GM19324 (cell line): Measurements from ENCODE around the gene SERTAD2.

Experiments
- ATAC-seq: cut with Tn5 transposase; IDR thresholded peaks from one replicate; pipeline ENCODE4 v1.9.1; 2021; ENCODE audit warnings: mild to moderate bottlenecking, moderate library complexity; ENCODE audit not compliant: unreplicated experiment, low FRiP score

SERTAD2 gene

DNA sequence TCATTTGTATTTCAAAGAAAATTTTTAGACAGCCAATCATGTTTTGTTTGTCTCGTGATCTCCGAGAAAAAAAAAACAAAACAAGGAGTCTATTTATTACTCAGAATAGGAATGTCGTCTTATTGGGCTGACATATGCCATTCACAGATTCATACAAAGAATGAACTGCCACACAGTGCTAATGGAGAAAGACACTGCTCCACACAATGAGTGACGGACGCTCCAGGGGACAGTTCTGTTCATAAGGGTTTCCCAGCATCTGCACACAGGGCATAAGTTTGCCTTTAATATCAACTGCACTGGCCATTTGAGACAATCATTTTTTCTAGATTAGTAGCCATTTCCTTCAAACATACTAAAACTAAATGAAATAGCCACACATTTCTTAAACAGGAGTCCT lies 3.4 kb downstream of the SERTAD2 start:
- no peak for ATAC-seq

DNA sequence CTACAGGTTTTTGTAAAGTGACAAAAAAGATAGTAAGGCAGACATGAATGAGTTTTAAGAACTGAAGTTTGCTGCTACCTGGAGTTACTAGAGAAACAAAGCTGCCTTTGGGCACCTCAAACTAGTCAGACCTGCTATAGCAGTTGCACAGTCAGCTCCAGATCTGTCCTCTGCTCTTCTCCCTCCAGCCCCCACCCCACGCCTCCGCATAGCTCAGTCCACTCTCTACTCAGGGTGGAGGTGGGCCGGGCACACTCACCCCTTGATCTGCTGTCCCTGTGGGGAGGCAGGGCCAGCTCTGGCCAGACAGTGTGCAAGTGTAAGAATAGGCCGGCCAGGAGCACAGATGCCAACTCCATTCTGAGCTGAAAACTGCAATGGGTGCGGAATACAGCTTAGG lies 4.1 kb downstream of the SERTAD2 start:
- no peak for ATAC-seq

DNA sequence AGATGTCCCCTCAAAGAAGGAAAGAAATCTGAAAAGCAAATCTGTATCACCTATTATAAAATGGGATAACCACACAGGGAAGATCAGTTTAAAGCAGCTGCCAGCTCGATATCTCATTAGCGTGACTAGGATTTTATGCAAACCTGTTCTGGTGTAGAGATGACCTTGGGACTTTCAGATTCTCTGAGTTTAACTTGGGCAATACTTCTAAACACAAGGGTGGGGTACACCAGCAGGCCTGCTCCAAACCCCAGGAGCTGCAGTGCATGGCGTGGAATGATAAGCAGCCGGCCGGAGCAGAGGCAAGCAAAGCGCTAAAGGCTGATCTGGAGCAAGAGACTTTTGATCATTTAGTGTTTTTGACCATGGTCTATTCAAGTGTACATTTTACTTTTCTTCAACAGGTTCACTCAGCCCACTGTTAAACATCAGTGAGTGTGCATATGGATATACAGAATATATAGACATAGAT lies 4.7 kb downstream of the SERTAD2 start:
- no peak for ATAC-seq

DNA sequence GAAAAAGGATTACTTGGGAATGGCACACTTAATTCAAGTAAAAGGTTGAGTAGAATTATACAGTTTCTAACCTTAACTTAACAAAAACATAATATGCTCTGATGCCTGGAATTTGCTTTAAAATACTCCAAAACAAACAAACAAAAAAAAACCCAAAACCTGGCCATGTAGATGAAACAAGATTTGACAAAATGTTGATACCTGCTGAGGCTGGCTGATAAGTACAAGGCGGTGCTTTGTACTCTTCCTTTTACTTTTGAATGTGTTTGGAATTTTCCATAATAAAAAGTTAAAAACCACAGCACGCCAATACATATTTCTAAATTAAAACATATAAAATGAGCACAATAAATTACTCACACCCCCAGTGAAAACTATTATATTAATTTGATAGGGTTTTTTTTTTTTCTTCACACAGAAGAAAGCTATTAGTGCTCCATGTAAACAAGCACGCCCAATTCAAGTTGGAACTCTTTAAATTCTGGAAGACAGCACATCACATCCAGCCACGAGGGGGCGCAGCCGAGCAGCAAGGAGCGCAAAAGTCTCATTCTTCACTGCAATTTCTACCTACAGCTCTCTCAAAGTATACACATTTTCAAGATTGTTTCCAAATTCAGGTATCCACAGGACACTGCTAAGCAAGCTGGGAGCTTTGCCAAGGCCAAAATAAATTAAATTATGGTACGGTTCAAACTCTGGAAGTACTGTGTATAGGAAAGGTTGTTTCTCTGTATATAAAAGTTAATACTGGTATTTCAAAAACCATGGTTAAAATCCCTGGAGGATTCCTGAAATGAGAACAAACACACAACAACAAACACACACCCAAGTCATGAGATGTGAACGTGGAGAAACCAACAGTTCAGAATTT lies 7.5 kb downstream of the SERTAD2 start:
- no peak for ATAC-seq

DNA sequence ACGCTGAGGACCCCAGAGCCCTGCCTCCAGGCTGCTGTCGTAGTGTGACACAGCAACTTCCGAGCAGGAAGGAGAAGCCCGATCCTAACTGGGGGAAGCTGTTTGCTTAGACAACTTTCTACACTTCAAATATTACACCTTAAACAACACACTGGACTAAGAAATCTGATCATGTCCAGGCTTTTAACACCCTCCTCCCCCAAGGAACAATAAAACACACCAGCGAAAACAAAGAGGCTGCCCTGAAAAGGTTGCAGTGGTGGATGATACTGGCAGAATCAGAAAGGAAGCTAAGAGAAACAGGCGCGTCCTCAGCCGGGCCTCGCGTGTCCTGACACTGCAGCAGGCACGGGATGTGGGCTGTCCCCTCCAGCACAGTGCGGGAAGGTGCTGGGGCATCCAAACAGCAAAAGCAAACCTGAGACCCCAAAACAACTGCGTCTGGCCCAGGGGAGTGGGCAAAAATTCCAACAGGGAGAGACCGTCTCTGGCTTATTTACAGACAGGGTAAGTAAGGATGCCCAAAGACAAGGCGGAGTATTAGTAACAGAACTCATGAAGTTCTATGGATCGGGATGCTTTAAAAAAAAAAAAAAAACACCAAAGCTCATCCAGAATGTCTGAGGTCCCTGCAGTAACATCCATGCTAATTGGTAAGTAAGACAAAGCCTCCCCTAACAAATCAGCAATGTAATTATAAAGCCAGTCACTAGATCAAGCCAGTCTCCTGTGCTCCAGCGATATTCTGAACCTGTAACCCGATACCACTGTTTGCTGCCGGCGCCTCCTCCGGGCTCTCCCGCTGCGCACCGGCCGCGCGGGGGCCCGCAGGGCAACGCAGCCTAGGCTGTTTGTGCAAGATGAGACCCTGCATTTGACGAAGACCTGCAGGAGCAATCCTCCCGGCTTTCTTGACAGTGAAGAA lies 9.0 kb downstream of the SERTAD2 start:
- ATAC-seq = peak; percentile 37

DNA sequence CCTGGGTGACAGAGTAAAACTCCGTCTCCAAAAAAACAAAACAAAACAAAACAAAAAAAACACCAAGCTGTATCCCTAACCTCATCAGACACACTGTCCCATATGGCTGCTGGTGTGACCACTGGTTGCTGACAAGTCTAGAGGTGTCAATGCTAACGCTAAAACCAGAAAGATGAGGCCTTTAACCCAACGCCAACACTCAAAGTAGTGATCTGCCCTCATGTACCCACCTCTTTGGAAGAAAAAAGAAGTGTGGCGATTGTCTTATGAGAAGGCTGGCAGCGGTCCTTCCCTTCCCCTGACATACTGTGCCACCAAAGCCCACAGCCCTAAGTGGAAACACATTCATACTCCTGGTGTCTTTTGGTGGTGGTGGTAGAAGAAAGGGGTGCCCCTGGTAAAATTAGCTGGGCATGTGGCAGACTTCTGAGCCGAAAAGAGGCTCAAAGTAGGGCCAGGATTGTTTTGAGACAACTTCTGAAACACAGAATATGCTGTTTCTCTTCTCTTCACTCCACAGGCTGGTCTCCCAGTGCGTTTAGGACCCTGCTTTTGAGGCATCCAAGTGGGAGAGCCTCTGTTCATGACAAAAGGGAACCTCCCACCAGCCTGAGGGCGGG lies 9.8 kb downstream of the SERTAD2 start:
- peak; percentile 4 for ATAC-seq

DNA sequence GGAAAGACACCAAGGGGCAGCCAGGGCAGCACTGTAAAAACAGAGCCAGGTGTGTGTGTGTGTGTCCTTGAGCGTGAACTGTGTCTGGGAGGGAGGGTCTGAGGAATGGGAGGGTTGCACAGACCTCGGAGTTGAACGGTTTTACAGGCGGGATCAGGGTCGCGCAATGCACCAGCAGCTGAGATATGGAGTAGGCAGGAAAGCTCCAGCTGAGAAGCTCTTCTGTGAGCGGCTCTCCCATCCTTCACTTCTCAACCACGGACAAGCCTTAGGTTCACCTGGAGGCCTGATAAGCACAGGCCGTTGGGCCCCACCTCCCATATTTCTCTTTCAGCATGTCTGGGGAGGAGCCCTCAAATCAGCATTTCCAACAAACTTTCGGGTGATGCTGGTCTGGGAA lies 12.1 kb downstream of the SERTAD2 start:
- ATAC-seq = no peak

DNA sequence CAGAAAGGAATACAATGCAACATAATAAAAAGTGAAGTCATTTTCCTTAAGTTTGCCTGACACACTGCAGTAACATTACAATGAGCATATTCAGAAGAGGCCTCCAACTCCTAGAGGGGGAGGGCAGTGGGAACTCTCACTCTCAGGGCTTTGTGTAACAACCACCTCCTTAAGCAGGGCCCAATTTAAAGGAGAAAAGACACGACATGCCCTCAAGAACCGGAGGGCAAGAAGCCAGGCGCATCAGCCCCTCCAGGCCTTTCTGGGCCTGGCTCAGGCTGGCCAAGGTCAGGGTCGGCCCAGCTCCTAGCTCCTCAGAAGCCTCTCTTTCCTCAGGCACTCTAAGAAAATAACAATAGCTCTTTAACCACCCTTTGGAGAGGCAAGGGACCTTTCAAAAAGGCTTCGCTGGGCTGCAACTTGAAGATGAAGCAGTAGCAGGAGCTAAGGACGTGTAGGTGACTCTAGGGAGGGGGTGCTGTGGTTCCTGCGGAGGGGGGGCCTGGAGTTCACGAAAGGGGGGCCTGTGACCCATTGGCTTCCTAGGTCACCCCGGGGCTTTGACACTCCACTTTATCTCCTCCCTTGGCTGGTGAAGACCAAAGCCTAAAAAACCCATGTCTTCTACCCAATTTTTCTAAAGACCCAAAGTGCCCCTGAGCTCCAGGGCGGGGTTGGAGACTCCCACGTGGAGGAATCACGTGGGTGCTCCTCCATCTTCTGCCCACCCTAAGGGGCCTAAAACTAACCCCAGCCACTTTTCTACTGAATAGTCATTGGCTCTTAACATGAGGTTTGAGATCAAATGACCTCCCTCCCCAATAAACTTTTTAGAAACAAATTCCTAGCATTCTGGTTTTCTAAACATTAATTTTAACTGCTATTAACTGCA lies 13.3 kb downstream of the SERTAD2 start:
- ATAC-seq = no peak

DNA sequence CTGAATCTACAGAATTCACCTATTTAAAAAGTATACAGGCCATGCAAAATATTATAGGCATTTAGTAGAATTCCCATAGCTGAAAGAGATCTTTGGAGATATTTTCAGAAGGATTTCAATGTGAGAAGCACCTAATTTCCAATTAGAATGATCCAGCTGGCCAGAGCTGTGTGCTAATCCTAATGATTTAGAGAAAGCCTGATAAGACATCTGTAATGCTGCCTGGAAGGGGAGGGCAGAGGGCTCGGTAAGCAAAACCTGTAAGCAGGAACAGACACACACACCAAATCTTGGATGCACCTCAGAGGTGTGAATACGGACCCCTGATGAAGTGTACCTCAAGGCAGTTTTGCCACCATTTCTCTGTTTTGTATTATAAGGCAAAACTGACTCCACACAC lies 14.0 kb downstream of the SERTAD2 start:
- no peak for ATAC-seq

DNA sequence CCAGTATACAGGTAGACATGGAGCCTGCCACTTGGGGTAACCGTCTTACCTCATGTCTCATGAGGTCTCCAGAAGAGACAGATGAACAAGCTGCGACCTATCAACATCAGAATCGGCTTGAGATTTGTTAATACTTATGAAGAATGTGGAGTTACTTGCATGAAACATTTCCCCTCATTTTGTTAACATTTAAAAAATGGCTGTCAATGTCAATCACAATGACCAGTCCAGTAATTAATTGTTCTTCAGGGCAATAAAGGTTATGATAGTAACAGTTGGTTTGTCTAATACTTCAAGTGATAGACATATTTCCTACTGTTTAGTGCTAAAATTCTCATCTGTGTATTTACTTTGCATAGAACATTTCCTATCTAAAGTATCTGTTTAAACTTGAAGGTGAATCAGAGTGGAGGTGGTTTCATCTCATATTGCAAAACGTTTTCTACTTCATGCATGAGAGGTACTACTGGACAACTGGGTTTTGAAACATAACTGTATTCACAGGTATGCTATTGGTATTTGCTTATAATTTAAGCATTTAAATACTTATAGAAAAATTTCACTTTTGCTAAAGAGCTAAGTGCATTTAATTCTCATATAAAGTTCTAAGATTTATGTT lies 15.1 kb downstream of the SERTAD2 start:
- no peak for ATAC-seq

DNA sequence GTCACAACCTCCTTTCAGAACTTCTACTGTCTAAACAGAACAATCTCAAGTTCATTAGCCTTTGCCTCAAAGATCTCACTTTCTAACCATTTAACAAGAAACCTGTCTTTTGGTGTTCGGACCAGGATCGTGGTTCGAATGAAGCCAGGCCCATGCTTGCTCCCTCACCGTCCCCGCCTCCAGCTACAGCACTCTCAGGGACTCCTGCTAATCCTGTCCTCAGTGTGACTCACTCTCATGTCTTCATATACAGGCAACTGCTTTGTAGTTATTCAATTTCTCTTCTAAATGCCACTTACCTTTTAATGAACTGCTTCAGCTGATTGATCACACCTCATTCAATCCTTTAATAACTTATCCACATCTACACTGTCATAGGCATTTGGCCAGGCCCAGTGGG lies 15.8 kb downstream of the SERTAD2 start:
- no peak for ATAC-seq

DNA sequence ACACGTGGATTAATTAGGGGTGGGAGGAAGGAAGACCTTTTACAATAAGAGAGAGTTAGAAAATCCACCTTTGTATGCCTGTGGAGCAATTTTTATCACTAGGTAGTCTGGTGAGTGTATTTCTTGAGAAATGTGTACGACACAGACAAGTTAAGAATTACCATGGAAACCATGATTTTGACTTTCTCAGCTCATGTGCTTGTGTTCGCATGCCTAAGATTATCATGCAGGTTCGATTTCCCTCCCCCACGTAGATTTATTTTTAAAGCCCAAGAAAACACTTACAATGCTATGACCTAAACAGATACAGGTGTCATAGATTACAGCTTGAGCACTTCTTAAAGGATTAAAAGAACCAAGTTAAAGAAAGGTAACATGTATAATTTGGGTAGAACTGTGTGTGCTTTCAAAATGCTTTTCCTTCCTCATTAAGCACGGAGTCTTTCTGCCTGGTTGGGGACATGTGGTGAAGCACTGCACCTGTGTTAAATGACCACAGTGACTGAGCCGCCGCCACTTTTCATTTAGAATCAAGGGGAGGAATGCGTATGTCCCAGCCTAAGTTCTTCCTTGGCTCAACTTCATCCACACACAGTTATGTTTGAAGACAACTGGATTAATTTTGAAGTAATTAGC lies 16.6 kb downstream of the SERTAD2 start:
- peak; percentile 54 for ATAC-seq

DNA sequence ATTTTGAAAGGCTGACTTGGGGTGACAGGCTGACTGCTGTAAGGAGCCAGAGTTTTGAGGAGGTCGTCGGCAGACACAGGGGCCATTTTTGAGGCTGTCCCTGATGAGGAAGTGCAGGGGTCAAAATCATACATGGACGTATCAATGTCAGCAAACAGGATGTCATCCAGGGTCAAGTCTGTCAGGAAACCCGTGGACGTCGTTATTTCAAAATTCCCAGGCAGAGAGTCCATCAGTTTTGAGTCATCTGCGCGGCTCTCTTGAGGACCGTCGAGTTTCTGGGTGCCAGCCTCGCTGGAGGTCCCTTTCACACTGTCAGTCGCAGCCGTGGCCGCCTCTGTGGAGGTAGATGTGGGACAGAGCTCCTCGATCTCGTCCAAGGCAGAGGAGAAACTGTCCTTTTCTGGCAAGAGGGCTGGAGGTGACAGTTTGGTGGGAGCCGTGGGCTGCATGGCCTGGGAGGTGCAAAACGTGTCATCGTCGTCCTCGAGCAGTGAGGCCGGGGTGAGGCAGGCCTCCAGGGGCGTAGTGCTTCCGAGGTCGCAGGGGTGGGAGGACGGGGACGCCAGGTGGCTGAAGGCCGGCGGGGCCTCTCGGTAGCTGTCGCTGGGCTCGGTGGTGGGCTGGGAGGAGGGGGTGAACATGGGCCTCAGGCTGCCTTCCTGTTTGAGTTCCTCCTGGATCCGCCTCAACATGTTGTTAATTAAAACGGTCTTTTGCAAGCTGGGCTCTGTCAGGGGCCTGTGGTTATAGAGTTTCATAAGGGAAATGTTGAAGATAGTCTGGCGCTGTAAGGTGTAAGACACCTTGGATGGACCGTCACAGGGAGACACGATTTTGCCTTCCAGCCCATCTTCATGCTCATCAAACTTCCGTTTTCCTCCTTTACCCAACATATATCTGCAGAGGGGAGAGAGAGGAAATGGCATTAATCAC lies 17.5 kb downstream of the SERTAD2 start:
- peak; percentile 58 for ATAC-seq

DNA sequence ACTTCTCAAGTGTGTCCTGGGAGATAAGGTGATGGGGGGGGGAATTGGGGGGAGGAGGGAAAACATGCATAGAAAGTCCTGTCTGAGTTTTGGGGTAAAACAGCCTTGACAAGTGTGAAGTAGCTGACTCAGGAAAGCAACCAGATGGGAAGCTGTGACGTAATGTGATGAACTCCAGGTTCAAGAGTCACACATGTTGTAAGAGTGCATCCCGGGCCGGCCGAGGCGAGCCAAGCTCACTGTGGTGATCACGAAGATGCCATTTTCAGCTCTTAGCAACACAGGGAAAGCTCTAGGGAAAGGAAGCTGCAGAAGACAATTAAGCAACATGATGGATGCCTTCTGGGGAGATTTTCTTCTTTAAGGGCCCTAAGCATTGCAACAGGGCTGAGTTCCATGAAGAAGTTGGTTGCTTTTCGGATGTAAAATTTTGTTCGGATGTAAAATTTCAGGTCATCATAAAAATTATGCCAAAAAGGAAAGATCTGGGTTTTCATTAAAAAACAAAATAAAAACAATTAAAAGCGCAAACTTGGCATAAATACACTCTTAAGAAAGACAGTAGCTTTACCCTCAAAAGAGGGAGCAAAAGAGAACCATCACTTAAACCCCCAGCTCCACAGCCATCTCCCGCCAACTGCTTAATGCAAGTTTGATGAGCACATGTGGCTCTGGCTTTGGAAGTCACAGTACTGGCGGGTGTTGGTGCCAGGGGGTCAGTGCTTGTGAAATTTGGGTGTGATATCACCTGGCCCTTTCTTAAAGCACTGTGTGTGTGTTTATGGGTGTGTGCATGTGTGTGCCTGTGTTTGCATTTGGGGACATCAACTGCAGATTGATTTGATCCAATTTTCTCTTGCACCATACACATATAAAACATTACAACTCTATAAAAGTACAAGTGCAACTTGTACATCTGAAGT lies 19.1 kb downstream of the SERTAD2 start:
- ATAC-seq = no peak

DNA sequence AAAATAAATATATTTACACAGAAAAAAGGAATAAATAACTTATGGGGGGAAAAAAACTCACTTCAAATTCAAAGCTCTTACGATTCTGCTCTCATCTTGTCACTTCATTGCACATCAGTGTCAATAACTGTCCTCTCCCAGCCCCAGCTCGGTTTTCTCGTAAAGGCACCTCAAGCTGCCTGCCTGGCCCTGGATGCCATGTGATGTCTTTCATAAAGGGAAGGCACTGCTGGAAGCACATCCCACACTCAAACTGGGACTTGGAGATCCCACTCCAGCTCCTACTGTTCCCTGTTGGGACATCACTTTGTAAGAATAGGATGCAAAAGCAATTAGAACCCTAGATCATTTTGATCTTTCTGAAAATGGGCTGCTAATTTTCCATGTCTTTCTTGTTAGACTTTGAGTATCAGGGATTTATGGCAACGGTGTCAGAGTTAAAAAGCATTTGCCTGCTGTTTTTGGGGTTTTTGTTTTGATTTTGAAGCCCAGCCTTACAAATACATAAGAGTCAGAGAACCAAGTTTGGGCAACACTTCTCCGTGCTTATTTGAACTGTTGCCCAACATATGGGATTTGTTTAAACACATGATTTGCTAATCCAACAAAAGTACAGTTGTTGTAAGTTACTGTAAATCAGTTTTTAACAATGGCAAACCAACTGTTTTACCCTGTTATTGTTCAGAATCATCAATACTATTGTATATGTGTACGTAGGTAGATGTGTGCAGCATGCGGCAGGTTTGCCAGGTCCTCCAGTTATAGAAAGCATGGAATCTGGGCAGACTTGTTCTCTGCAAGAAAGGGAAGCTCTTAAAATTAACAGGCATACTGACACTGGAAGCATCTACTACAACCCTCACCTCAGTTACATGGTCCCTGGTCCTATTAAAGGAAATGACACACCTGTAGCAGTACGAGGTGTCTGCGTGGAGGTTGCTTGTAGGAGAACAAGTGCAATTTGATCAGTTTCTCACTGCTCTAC lies 20.6 kb downstream of the SERTAD2 start:
- no peak for ATAC-seq

DNA sequence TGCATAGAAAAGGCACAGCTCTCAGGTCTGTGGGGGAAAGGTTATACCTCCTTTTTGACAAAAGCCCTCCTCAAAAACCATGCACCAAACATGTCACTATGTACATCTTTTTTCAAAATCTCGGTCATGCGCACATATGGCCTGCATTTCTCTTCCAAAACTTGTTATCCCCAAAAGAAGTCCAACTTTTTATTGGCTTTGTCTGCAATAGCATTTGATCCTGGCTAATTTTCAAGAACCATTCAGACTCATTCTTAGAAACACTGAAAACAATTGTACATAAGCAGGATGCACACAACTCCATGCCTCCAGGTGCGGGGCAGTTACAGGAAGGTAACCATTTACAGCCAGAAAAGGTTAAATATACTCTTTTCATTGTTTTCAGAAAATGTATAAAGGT lies 21.9 kb downstream of the SERTAD2 start:
- no peak for ATAC-seq
